Tibial nerve (tissue), 3 donors: ENCODE measurements around the gene CLNK.

Experiments used
- CTCF ChIP-seq, 5 experiments: fragments of 200-600 bp in 3 of 5; fragments of 450-650 bp in 2 of 5; sonication (generic) in 3 of 5; IDR thresholded peaks; one replicate each; pipeline ENCODE4 v1.5.1; 2016 to 2019; ENCODE audit warnings: antibody characterized with exemption in 5 of 5, mild to moderate bottlenecking in 3 of 5, moderate library complexity in 2 of 5
- POLR2A ChIP-seq, 2 donors: fragments of 450-650 bp; IDR thresholded peaks; one replicate each; pipeline ENCODE4 v1.6.1; 2017; ENCODE audit warnings: antibody characterized with exemption in 2 of 2, mild to moderate bottlenecking in 2 of 2, moderate library complexity in 2 of 2

DNA sequence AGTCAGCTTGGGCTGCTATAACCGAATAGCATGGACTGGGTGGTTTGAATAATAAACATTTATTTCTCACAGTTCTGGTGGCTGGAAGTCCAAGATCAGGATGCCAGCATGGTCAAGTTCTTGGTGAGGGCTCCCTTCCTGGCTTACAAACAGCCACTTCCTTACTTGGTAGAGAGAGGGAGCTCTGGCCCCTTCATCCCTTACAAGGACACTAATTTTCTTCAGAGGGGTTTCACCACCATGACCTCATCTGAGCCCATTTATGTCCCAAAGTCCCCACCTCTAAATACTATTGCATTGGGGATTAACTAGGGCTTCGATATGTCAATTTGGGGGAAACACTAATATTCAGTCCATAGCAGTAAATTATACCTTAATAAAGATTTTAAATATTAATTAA lies 61.8 kb downstream of the CLNK start:
- no peak for TF ChIP-seq CTCF (IDR thresholded peaks at IDR 0.05)
- TF ChIP-seq POLR2A (IDR thresholded peaks at IDR 0.05) = no peak
